Measurements from ENCODE around the gene ANO10. TPM values are rescaled to one million over a fixed set of nuclear protein-coding genes. Genes with fewer than 3 reads are reported as not detected.

Gene ANO10
- total and polyA plus RNA-seq, 2 donors (not counting 1 experiment from before 2014, with no cell fraction given), result 1.9 to 10.6 TPM

GRCh38 chr3:43478118-43478785 lies 143.6 kb downstream of the ANO10 start:
- intact Hi-C loops (cut with micrococcal nuclease), result no loop called here
- Mint-ChIP-seq H3K4me3 (no peak overlapping the region), H3K27me3 (no peaks in the 10 kb centered on the region), H3K9me3 (ENCODE audit: insufficient read depth) (no peaks in the 10 kb centered on the region), H3K4me1 (no peaks in the 10 kb centered on the region), H3K27ac (no peak overlapping the region)
- DNase-seq (no peak), ATAC-seq (ENCODE audit: low read depth) (no peak)
- no peak overlapping the region for H2AFZ ChIP-seq (ENCODE audit: insufficient read depth, low read depth, low read length, poor library complexity, severe bottlenecking)
- TF ChIP-seq CTCF (IDR thresholded peaks at IDR 0.05) (no peak), EZH2 (IDR thresholded peaks at IDR 0.05; ENCODE audit: borderline replicate concordance, insufficient read depth, low read depth, low read length, poor library complexity, severe bottlenecking) (no peak)
- ChIA-PET CTCF (no interaction called here), POLR2A (no interaction called here)
- no peaks in the 10 kb centered on the region for H3K79me2 ChIP-seq (ENCODE audit: control insufficient read depth, insufficient read depth, low read length)
- no peak overlapping the region for H3K9ac ChIP-seq (ENCODE audit: low read length)
- no peaks in the 10 kb centered on the region for H3K36me3 ChIP-seq (replicated peaks in 1 of 2; ENCODE audit: control extremely low read depth in 1 of 2, control insufficient read depth in 1 of 2, extremely low read depth in 1 of 2, insufficient read depth in 2 of 2, low read length in 1 of 2)
- H3K4me3 ChIP-seq (ENCODE audit: control extremely low read depth in 1 of 5, extremely low read depth in 1 of 5, insufficient read depth in 1 of 5, low read depth in 2 of 5, low read length in 4 of 5), result no peak overlapping the region
- H3K27ac ChIP-seq (ENCODE audit: low read length in 2 of 2), result no peak overlapping the region
- WGBS (ENCODE audit: insufficient coverage), result no CpG with 5 or more reads among the region's 1 CpG
- H4K20me1 ChIP-seq (ENCODE audit: control insufficient read depth, insufficient read depth, low read length, poor library complexity, severe bottlenecking), result no peaks in the 10 kb centered on the region
- H3K4me2 ChIP-seq (replicated peaks; ENCODE audit: low read depth, low read length, poor library complexity, severe bottlenecking), result no peak overlapping the region
- H3K27me3 ChIP-seq (replicated peaks in 1 of 4; ENCODE audit: control extremely low read depth in 1 of 4, control insufficient read depth in 3 of 4, insufficient read depth in 4 of 4, low read length in 3 of 4), result no peaks in the 10 kb centered on the region
- no peaks in the 10 kb centered on the region for H3K9me3 ChIP-seq (ENCODE audit: control extremely low read depth in 1 of 3, control insufficient read depth in 2 of 3, insufficient read depth in 1 of 3, low read length in 2 of 3)
- no peaks in the 10 kb centered on the region for H3K4me1 ChIP-seq (ENCODE audit: control insufficient read depth in 2 of 2, insufficient read depth in 2 of 2, low read length in 2 of 2)

DNA sequence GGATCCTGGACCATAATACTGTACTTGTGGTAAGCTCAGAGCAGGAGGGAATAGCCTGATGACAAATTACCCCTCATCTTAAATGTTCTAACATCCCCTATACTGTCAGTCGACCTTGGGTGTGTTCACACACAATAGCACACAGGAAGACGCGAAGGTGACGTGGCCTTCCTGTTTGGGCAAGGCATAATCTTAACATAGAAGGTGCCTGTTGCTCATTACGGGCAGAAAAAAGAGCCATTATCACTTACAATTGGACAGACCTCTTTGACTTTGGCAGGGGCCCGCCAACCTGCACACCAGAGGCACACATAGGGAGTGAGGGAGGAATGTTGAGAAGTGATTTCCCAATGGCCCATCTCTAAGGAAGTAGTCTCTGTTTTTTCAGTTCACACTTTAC lies 144.2 kb downstream of the ANO10 start:
- no peaks in the 10 kb centered on the region for H4K20me1 ChIP-seq (ENCODE audit: control insufficient read depth, insufficient read depth, low read length, poor library complexity, severe bottlenecking)
- no peak overlapping the region for H3K4me3 ChIP-seq (ENCODE audit: control extremely low read depth in 1 of 5, extremely low read depth in 1 of 5, insufficient read depth in 1 of 5, low read depth in 2 of 5, low read length in 4 of 5)
- ATAC-seq (ENCODE audit: low read depth), result no peak
- no peaks in the 10 kb centered on the region for H3K79me2 ChIP-seq (ENCODE audit: control insufficient read depth, insufficient read depth, low read length)
- intact Hi-C loops (cut with micrococcal nuclease), result no loop called here
- H3K27ac Mint-ChIP-seq, result no peak overlapping the region
- ChIA-PET POLR2A (no interaction called here), CTCF (no interaction called here)
- H3K4me1 ChIP-seq (ENCODE audit: control insufficient read depth in 2 of 2, insufficient read depth in 2 of 2, low read length in 2 of 2), result no peaks in the 10 kb centered on the region
- H3K9ac ChIP-seq (ENCODE audit: low read length), result no peak overlapping the region
- no peak overlapping the region for H3K4me3 Mint-ChIP-seq
- H3K27me3 ChIP-seq (replicated peaks in 1 of 4; ENCODE audit: control extremely low read depth in 1 of 4, control insufficient read depth in 3 of 4, insufficient read depth in 4 of 4, low read length in 3 of 4), result no peaks in the 10 kb centered on the region
- no peak for TF ChIP-seq EZH2 (IDR thresholded peaks at IDR 0.05; ENCODE audit: borderline replicate concordance, insufficient read depth, low read depth, low read length, poor library complexity, severe bottlenecking)
- no peak overlapping the region for H3K27ac ChIP-seq (ENCODE audit: low read length in 2 of 2)
- 83% methylated on average over 3 of the region's 6 CpGs for WGBS (ENCODE audit: insufficient coverage)
- H3K9me3 Mint-ChIP-seq (ENCODE audit: insufficient read depth), result no peaks in the 10 kb centered on the region
- no peak overlapping the region for H2AFZ ChIP-seq (ENCODE audit: insufficient read depth, low read depth, low read length, poor library complexity, severe bottlenecking)
- no peaks in the 10 kb centered on the region for H3K9me3 ChIP-seq (ENCODE audit: control extremely low read depth in 1 of 3, control insufficient read depth in 2 of 3, insufficient read depth in 1 of 3, low read length in 2 of 3)
- no peaks in the 10 kb centered on the region for H3K27me3 Mint-ChIP-seq
- no peak for DNase-seq
- no peaks in the 10 kb centered on the region for H3K4me1 Mint-ChIP-seq
- H3K4me2 ChIP-seq (replicated peaks; ENCODE audit: low read depth, low read length, poor library complexity, severe bottlenecking), result no peak overlapping the region
- no peaks in the 10 kb centered on the region for H3K36me3 ChIP-seq (replicated peaks in 1 of 2; ENCODE audit: control extremely low read depth in 1 of 2, control insufficient read depth in 1 of 2, extremely low read depth in 1 of 2, insufficient read depth in 2 of 2, low read length in 1 of 2)

Data from B cell (primary cell).